HG03097 (cell line): Measurements from ENCODE around the gene ATP6V0B.

Experiments used
- ATAC-seq: cut with Tn5 transposase; IDR thresholded peaks from one replicate; pipeline ENCODE4 v1.9.1; 2021; ENCODE audit not compliant: unreplicated experiment, low FRiP score

The ATP6V0B gene

GRCh38 chr1:43997295-43997999 lies 22.7 kb downstream of the ATP6V0B start:
- no peak for ATAC-seq

GRCh38 chr1:43998000-43998378 lies 23.2 kb downstream of the ATP6V0B start:
- ATAC-seq = no peak

GRCh38 chr1:43999455-43999854 lies 24.7 kb downstream of the ATP6V0B start:
- no peak for ATAC-seq

GRCh38 chr1:44000122-44000665 lies 25.4 kb downstream of the ATP6V0B start:
- no peak for ATAC-seq

GRCh38 chr1:44002165-44002564 lies 27.4 kb downstream of the ATP6V0B start:
- ATAC-seq = no peak

- ATAC-seq = no peak
Measured at GRCh38 chr1:44002606-44003157, 27.9 kb downstream of the ATP6V0B start.

GRCh38 chr1:44008259-44008658 lies 33.5 kb downstream of the ATP6V0B start:
- no peak for ATAC-seq

GRCh38 chr1:44010935-44011471 lies 36.2 kb downstream of the ATP6V0B start:
- ATAC-seq = no peak

- ATAC-seq = no peak
Measured at GRCh38 chr1:44012404-44012803, 37.6 kb downstream of the ATP6V0B start.

GRCh38 chr1:44012941-44013609 lies 38.3 kb downstream of the ATP6V0B start:
- ATAC-seq = no peak

- ATAC-seq = no peak
Measured at GRCh38 chr1:44013949-44014348, 39.2 kb downstream of the ATP6V0B start.

GRCh38 chr1:44014365-44015104 lies 39.8 kb downstream of the ATP6V0B start:
- ATAC-seq = no peak

- no peak for ATAC-seq
Measured at GRCh38 chr1:44015206-44015605, 40.4 kb downstream of the ATP6V0B start.

- ATAC-seq = no peak
Measured at GRCh38 chr1:44016041-44016889, 41.5 kb downstream of the ATP6V0B start.

- ATAC-seq = no peak
Measured at GRCh38 chr1:44016890-44017400, 42.2 kb downstream of the ATP6V0B start.

GRCh38 chr1:44019466-44019948 lies 44.7 kb downstream of the ATP6V0B start:
- ATAC-seq = no peak

GRCh38 chr1:44020464-44020863 lies 45.7 kb downstream of the ATP6V0B start:
- ATAC-seq = no peak

GRCh38 chr1:44021156-44021555 lies 46.4 kb downstream of the ATP6V0B start:
- no peak for ATAC-seq

- no peak for ATAC-seq
Measured at GRCh38 chr1:44021581-44022321, 47.0 kb downstream of the ATP6V0B start.
